HG03469 (cell line): Measurements from ENCODE around the gene IQCH.
"Not testable (repeated sequence)": the region's sequence is repeated elsewhere in the genome, so short reads cannot be mapped to it uniquely, and the experiment has no call there.

Source experiments
- ATAC-seq: cut with Tn5 transposase; IDR thresholded peaks from one replicate; pipeline ENCODE4 v1.9.1; 2021; ENCODE audit warnings: mild to moderate bottlenecking, moderate library complexity, moderate number of reproducible peaks; ENCODE audit not compliant: unreplicated experiment

Gene IQCH

GRCh38 chr15:67343206-67343605 is 88.6 kb downstream of the IQCH start:
- no peak for ATAC-seq

- ATAC-seq = no peak
Observed at GRCh38 chr15:67349634-67350033, 95.0 kb downstream of the IQCH start.

GRCh38 chr15:67350042-67350441 is 95.5 kb downstream of the IQCH start:
- ATAC-seq = no peak

GRCh38 chr15:67358391-67358790 is 103.8 kb downstream of the IQCH start:
- no peak for ATAC-seq

- ATAC-seq = no peak
Observed at GRCh38 chr15:67358812-67359211, 104.2 kb downstream of the IQCH start.

GRCh38 chr15:67359431-67360079 is 105.0 kb downstream of the IQCH start:
- ATAC-seq = no peak

- ATAC-seq = no peak
Observed at GRCh38 chr15:67361100-67361499, 106.5 kb downstream of the IQCH start.

- ATAC-seq = not testable (repeated sequence)
Observed at GRCh38 chr15:67363712-67364111, 109.1 kb downstream of the IQCH start.

- ATAC-seq = no peak
Observed at GRCh38 chr15:67365994-67366393, 111.4 kb downstream of the IQCH start.

GRCh38 chr15:67366904-67367303 is 112.3 kb downstream of the IQCH start:
- ATAC-seq = no peak

GRCh38 chr15:67369359-67369998 is 114.9 kb downstream of the IQCH start:
- ATAC-seq = no peak

GRCh38 chr15:67370206-67370954 is 115.8 kb downstream of the IQCH start:
- ATAC-seq = no peak

GRCh38 chr15:67372543-67372942 is 118.0 kb downstream of the IQCH start:
- no peak for ATAC-seq

- ATAC-seq = no peak
Observed at GRCh38 chr15:67372986-67373675, 118.5 kb downstream of the IQCH start.

- ATAC-seq = no peak
Observed at GRCh38 chr15:67373971-67374370, 119.4 kb downstream of the IQCH start.

- no peak for ATAC-seq
Observed at GRCh38 chr15:67379530-67379929, 124.9 kb downstream of the IQCH start.

- no peak for ATAC-seq
Observed at GRCh38 chr15:67380921-67381320, 126.3 kb downstream of the IQCH start.

GRCh38 chr15:67381416-67382045 is 126.9 kb downstream of the IQCH start:
- no peak for ATAC-seq

GRCh38 chr15:67382723-67383122 is 128.1 kb downstream of the IQCH start:
- ATAC-seq = no peak

- ATAC-seq = no peak
Observed at GRCh38 chr15:67383899-67384298, 129.3 kb downstream of the IQCH start.

- no peak for ATAC-seq
Observed at GRCh38 chr15:67384761-67385160, 130.2 kb downstream of the IQCH start.
